Measurements from ENCODE around the gene HDDC2.

DNA sequence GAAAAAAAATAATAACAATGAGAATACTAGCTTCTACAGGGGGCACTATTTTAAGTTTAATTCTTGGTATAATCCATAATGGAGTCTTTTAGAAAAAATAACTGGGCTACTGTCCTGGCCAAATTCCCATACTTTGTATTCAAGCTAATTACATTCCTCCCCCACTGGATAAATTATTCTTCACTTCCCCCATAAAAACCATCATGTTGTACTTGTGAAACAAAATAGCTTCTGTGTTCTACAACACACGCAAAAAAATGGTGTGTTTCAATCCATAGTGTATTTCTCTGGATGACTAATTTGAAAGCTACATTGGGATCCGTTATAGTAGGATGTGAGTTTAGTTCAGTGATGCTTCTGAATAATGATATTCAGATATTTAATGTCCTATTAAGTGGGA is 21.6 kb upstream of the HDDC2 start:
- TF ChIP-seq, protein P1, sequence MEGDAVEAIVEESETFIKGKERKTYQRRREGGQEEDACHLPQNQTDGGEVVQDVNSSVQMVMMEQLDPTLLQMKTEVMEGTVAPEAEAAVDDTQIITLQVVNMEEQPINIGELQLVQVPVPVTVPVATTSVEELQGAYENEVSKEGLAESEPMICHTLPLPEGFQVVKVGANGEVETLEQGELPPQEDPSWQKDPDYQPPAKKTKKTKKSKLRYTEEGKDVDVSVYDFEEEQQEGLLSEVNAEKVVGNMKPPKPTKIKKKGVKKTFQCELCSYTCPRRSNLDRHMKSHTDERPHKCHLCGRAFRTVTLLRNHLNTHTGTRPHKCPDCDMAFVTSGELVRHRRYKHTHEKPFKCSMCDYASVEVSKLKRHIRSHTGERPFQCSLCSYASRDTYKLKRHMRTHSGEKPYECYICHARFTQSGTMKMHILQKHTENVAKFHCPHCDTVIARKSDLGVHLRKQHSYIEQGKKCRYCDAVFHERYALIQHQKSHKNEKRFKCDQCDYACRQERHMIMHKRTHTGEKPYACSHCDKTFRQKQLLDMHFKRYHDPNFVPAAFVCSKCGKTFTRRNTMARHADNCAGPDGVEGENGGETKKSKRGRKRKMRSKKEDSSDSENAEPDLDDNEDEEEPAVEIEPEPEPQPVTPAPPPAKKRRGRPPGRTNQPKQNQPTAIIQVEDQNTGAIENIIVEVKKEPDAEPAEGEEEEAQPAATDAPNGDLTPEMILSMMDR (IDR thresholded peaks at IDR 0.05; ENCODE audit: low read depth, low read length, poor library complexity, severe bottlenecking) = no peak
- TF ChIP-seq EZH2phosphoT487 (IDR thresholded peaks at IDR 0.05; ENCODE audit: borderline replicate concordance, low read length) = no peak
